Hematopoietic multipotent progenitor cell treated with erythropoietin and hydrocortisone succinate and interleukin-3 and kit ligand, for 6 days (in vitro differentiated cells): ENCODE data around the gene GRWD1.

Experiments
- DNase-seq: peaks from one replicate; pipeline ENCODE4 v3.0.0-alpha.2; 2015

GRWD1 gene

GRCh38 chr19:48445606-48446481 lies at the start of gene GRWD1:
Gene GRWD1 (plus strand): TSS chr19:48445983. CDS start chr19:48446006, 23 bp downstream.
- DNase-seq, result peak; percentile 99

- no peak for DNase-seq
Observed at GRCh38 chr19:48396016-48396823, 49.6 kb upstream of the GRWD1 start.

GRCh38 chr19:48396824-48397176 lies 49.0 kb upstream of the GRWD1 start:
- DNase-seq, result no peak

GRCh38 chr19:48397263-48398101 lies 48.3 kb upstream of the GRWD1 start:
- no peak for DNase-seq

GRCh38 chr19:48398102-48398374 lies 47.7 kb upstream of the GRWD1 start:
- DNase-seq, result no peak

GRCh38 chr19:48398375-48399235 lies 47.2 kb upstream of the GRWD1 start:
- DNase-seq, result peak; percentile 91

GRCh38 chr19:48400018-48400742 lies 45.6 kb upstream of the GRWD1 start:
- peak; percentile 69 for DNase-seq

- DNase-seq, result no peak
Observed at GRCh38 chr19:48401287-48401686, 44.5 kb upstream of the GRWD1 start.

- DNase-seq, result peak; percentile 87
Observed at GRCh38 chr19:48403606-48404005, 42.2 kb upstream of the GRWD1 start.

GRCh38 chr19:48405010-48405659 lies 40.6 kb upstream of the GRWD1 start:
- DNase-seq, result no peak

- no peak for DNase-seq
Observed at GRCh38 chr19:48405850-48406249, 39.9 kb upstream of the GRWD1 start.

- DNase-seq, result no peak
Observed at GRCh38 chr19:48413879-48414587, 31.8 kb upstream of the GRWD1 start.

GRCh38 chr19:48415395-48415794 lies 30.4 kb upstream of the GRWD1 start:
- peak; percentile 99 for DNase-seq

- DNase-seq, result no peak
Observed at GRCh38 chr19:48415806-48416221, 30.0 kb upstream of the GRWD1 start.

GRCh38 chr19:48417421-48417820 lies 28.4 kb upstream of the GRWD1 start:
- DNase-seq, result no peak

GRCh38 chr19:48418317-48419064 lies 27.3 kb upstream of the GRWD1 start:
- peak; percentile 69 for DNase-seq

- DNase-seq, result peak; percentile 89
Observed at GRCh38 chr19:48419158-48419920, 26.4 kb upstream of the GRWD1 start.

- no peak for DNase-seq
Observed at GRCh38 chr19:48421548-48421947, 24.2 kb upstream of the GRWD1 start.
